HAP-1 (cell line): ENCODE data around the gene MUSTN1.
A peak's percentile ranks its signal among the peaks of the same experiment; 100 is the strongest.

ENCODE experiments used
- DNase-seq, 2 experiments: peaks; one replicate each; pipeline ENCODE4 v3.0.0-alpha.2; 2016 to 2020; ENCODE audit warnings: low spot score in 2 of 2
- H3K27me3 ChIP-seq: fragments of 250-450 bp; sonication (Bioruptor Pico); 2 replicates; pipeline ENCODE4 v1.5.1; 2020; ENCODE audit warnings: low read depth, mild to moderate bottlenecking, moderate library complexity
- H3K36me3 ChIP-seq: fragments of 250-450 bp; sonication (Bioruptor Pico); replicated peaks from 2 replicates; pipeline ENCODE4 v1.5.1; 2020; ENCODE audit warnings: mild to moderate bottlenecking
- H3K4me1 ChIP-seq: fragments of 250-450 bp; sonication (Bioruptor Pico); 2 replicates; pipeline ENCODE4 v1.5.1; 2020; ENCODE audit warnings: mild to moderate bottlenecking
- H3K4me3 ChIP-seq: fragments of 250-450 bp; sonication (Bioruptor Pico); 2 replicates; pipeline ENCODE4 v1.5.1; 2020; ENCODE audit warnings: mild to moderate bottlenecking, moderate library complexity
- H3K9me3 ChIP-seq: fragments of 250-450 bp; sonication (Bioruptor Pico); 2 replicates; pipeline ENCODE4 v1.5.1; 2020; ENCODE audit warnings: mild to moderate bottlenecking, moderate library complexity
- in situ Hi-C: fragments of 300-500 bp; cut with MboI; formaldehyde crosslinking; loops from 3 replicates; pipeline ENCODE4 v1.14.3; 2020; ENCODE audit warnings: low sequenced_read_pairs, inconsistent platforms, mixed read lengths

MUSTN1 gene

DNA sequence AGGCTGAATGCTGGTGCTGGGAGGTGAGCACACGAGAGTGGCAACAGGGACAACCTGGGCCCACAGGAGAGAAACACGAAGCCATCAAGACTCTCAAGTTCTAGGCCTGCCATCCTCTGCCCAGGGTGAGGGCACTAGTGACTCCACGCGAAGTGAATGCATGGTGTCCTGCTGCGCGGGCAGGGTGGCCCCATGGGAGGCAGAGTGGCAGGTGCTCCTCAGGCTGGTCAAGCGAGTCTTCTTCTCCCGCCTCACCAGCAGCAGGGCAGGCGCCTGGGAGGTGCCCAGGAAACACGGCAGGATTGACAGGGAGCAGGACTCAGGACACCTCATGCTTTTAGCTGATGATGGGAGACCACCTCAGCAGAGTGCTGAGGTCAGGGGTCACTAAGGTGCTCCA, 35.7 kb upstream of the MUSTN1 start:
- Histone ChIP-seq H3K4me1 (no peaks in the 10 kb centered on the region; the same call in 1 of the 2 replicates), H3K36me3 (no peaks in the 10 kb centered on the region), H3K27me3 (no peaks in the 10 kb centered on the region), H3K4me3 (no peak overlapping the region), H3K9me3 (peaks cover under 1% of the 10 kb centered on the region; the same call in 1 of the 2 replicates)
- in situ Hi-C loops, result no loop called here
- DNase-seq, result no peak

DNA sequence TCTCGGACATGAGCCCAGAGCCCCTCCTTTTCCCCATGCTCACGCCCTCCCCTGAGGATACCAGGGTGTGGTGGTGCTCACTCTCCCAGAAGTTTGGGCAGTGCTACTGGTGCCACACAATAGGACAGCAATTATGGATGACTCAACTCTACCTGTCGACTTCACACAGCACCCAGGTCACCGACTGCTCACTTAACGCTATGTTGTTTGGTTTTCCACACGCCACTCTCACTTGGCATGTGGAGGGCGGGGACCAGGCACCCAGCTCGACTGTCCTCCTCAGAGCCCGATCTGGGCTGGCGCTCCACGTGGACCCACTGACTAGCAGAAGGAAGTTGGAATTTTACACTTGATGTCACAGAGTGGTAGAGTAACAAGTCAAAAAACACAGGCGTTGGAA, 31.6 kb upstream of the MUSTN1 start:
- H3K27me3 ChIP-seq, result no peaks in the 10 kb centered on the region
- no peaks in the 10 kb centered on the region for H3K36me3 ChIP-seq
- no peak for DNase-seq
- H3K9me3 ChIP-seq, result peaks cover 3% of the 10 kb centered on the region; the same call in 1 of the 2 replicates
- no peaks in the 10 kb centered on the region for H3K4me1 ChIP-seq
- H3K4me3 ChIP-seq, result no peak overlapping the region
- in situ Hi-C loops, result no loop called here

DNA sequence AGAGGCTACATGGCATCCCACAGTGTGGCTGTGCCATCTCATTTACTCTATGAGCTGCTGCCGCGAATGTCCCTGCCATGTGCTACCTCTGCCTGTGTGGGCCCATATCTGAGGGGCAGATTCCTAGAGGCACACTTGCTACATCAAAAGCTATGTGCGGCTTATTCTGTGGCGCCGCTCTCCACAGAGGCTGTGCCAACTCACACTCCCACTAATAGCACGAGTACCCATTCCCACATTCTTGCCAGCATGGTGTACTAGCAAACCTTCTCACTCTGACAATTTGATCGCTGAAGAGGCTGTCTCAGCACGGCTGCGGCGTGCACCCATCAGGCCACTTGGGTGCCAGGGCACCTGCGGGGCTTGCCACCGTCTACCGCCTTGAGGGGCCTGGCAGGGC, 31.2 kb upstream of the MUSTN1 start:
- no peaks in the 10 kb centered on the region for H3K4me1 ChIP-seq

DNA sequence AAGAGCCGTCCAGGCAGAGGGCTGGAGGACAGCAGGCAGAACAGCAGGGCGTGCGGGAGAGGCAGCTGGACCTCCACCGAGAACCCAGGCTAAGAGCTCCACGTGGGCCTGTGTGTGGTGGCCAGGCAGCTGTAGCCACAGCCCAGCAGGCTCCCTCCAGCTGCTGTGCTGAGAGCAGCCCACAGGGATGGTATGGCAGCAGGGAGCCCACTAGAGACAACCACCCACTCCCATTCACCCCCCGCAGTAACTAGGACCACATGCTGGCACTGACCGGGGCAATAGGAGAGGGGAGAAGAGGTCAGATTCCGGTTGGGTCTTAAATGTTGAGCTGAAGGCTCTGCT, 25.6 kb upstream of the MUSTN1 start:
- no peak overlapping the region for H3K4me3 ChIP-seq
- in situ Hi-C loops, result no loop called here
- H3K27me3 ChIP-seq, result no peaks in the 10 kb centered on the region
- peaks cover 2% of the 10 kb centered on the region; the same call in 1 of the 2 replicates for H3K9me3 ChIP-seq
- no peak for DNase-seq
- no peaks in the 10 kb centered on the region for H3K4me1 ChIP-seq
- H3K36me3 ChIP-seq, result no peaks in the 10 kb centered on the region

More for the DNA sequence above, 31.2 kb upstream of the MUSTN1 start:
- peaks cover 3% of the 10 kb centered on the region; the same call in 1 of the 2 replicates for H3K9me3 ChIP-seq
- DNase-seq, result no peak
- in situ Hi-C loops, result no loop called here
- H3K27me3 ChIP-seq, result no peaks in the 10 kb centered on the region
- no peak overlapping the region for H3K4me3 ChIP-seq
- H3K36me3 ChIP-seq, result no peaks in the 10 kb centered on the region

DNA sequence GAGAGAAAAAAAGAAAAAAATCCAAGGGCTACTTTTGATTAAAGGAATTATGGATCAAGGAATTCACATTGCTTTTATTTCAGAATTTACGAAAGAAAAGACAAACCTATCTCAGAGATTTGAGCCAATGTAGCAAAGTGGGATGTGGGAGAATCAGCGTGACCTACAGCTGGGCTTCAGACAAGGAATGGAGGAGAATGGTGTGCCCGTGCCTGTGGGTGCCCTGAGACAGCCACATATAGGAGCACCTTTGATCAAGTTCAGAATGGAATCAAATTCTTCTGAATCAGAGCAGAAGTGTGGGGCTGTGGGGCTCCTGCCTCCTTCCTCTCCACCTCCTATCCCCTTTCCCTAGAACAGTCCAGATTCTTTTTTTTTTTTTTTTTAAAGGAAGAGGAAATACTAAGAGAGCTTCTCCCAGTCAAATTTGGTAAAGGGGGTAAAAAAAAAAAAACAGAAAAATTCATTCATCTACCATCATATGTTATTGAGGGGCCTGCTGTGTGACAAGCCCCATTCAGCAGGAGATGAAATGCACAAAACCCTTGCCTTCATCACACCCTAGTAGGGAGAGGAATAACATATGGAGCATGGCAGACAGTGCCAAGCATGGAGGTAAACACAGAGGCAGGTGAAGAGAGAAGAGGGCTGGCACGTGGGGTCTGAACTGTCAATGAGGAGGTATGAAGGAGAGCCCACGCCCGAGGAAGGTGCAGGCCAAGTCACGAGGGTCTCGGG, 25.0 kb upstream of the MUSTN1 start:
- H3K27me3 ChIP-seq, result no peaks in the 10 kb centered on the region
- no peak for DNase-seq
- H3K9me3 ChIP-seq, result no peaks in the 10 kb centered on the region
- H3K4me1 ChIP-seq, result no peaks in the 10 kb centered on the region
- H3K4me3 ChIP-seq, result no peak overlapping the region
- in situ Hi-C loops, result no loop called here
- no peaks in the 10 kb centered on the region for H3K36me3 ChIP-seq

DNA sequence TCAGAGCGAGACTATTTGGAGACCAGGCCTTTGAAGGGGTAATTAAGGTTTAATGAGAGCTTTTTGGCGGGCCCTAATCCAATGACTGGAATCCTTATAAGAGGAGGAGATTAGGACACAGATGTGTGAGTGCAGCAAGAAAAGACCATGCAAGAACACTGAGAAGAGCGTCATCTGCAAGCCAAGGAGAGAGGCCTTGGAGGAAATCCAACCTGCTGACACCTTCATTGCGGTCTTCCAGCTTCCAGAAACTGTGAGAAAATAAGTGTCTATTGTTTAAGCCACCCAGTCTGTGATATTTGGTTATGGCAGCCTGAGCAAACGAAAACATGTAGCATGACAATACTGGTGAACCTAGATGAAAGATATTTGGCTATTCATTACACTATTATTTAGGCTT, 23.0 kb upstream of the MUSTN1 start:
- in situ Hi-C loops, result no loop called here
- Histone ChIP-seq H3K4me1 (peaks cover 10% of the 10 kb centered on the region), H3K9me3 (no peaks in the 10 kb centered on the region), H3K36me3 (no peaks in the 10 kb centered on the region), H3K4me3 (no peak overlapping the region), H3K27me3 (no peaks in the 10 kb centered on the region)
- DNase-seq, result no peak

DNA sequence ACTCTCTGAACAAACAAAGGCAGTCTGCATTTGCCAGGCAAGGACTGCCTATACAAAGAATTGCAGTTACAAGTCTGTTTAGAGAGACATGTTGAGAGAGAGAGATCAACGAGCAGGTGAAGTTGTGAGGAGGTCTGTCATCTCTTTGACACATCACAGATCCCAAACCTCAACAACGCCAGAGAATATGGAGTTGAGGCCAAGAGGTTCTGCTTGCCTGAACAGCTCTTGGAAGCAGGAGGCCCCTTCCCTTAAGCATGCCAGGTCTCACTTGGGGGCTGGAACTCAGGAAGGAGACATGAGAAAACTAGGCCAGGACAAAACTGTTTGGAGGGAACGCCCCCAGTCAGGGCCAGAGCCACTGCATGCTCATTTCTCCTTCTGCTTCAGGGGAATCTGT, 22.3 kb upstream of the MUSTN1 start:
- Histone ChIP-seq H3K36me3 (no peaks in the 10 kb centered on the region), H3K9me3 (no peaks in the 10 kb centered on the region), H3K4me1 (peaks cover 16% of the 10 kb centered on the region), H3K27me3 (no peaks in the 10 kb centered on the region), H3K4me3 (no peak overlapping the region)
- in situ Hi-C loops, result no loop called here
- no peak for DNase-seq

DNA sequence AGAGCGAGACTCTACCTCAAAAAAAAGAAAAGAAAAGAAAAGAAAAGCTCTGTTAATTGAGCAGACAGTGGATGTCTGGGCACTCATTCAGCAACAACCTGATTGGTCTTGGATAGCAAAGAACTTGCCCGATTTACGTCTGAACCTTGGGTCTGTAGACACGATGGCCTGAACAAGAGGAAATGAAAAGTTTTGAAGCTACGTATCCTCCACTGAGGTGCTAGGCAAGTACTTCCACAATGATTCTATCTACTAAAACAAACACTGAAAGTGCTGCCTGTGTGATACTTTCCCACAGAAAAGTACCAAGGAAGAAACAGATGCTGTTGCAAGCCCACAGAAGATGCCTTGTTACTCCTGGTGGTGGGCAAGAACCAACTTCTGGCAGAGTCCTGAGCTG, 21.8 kb upstream of the MUSTN1 start:
- no peaks in the 10 kb centered on the region for H3K27me3 ChIP-seq
- no peaks in the 10 kb centered on the region for H3K9me3 ChIP-seq
- in situ Hi-C loops, result no loop called here
- H3K4me3 ChIP-seq, result no peak overlapping the region
- no peak for DNase-seq
- peaks cover 3% of the 10 kb centered on the region for H3K36me3 ChIP-seq
- H3K4me1 ChIP-seq, result peaks cover 18% of the 10 kb centered on the region

DNA sequence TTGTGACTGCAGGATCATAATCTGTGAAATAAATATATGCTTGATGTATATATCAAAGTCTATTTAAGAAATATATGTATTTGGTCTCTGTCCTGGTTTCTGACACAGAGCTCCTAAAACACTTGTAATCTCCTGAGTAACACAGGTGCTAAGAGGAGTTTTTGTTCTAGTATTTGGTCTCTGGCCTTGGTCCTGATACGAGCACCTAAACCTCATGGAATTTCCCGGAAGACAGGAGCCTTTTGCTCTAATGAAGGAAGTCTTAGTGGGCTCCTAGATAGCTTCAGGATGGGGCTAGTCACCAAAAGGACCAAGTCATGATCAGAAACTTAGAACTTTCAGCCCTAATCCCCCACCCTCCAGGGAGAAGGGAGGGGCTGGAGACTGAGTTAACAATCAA, 19.2 kb upstream of the MUSTN1 start:
- Histone ChIP-seq H3K4me3 (no peak overlapping the region), H3K4me1 (peaks cover 18% of the 10 kb centered on the region), H3K9me3 (no peaks in the 10 kb centered on the region), H3K27me3 (no peaks in the 10 kb centered on the region), H3K36me3 (peaks cover 11% of the 10 kb centered on the region)
- in situ Hi-C loops, result loop anchor here (5.0 kb wide), 1 partner anchor 218 kb away; no protein-coding TSS in a partner anchor
- DNase-seq, result no peak

DNA sequence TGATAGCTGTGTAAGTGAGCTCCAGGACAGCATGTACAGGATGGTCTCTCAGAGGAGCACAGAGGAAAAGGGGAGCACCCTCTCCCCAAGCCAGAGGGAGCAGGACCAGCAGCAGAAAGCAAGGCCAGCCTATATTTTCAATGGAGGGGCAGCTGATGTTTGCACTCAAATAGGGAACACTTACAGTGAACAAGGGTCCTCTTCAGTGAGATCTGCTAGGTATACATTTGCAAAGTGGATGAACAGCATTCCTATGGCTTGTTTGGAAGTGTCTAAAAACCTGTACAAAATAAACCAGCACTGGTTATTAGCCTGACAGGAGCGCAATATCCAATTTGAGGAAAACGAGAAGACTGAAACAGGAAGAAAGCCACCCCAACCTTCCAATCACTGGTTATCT, 17.6 kb upstream of the MUSTN1 start:
- Histone ChIP-seq H3K4me1 (peaks cover 18% of the 10 kb centered on the region), H3K4me3 (no peak overlapping the region), H3K36me3 (peaks cover 11% of the 10 kb centered on the region), H3K27me3 (no peaks in the 10 kb centered on the region), H3K9me3 (no peaks in the 10 kb centered on the region)
- DNase-seq, result no peak
- in situ Hi-C loops, result loop anchor here (5.0 kb wide), 1 partner anchor 220 kb away; no protein-coding TSS in a partner anchor

DNA sequence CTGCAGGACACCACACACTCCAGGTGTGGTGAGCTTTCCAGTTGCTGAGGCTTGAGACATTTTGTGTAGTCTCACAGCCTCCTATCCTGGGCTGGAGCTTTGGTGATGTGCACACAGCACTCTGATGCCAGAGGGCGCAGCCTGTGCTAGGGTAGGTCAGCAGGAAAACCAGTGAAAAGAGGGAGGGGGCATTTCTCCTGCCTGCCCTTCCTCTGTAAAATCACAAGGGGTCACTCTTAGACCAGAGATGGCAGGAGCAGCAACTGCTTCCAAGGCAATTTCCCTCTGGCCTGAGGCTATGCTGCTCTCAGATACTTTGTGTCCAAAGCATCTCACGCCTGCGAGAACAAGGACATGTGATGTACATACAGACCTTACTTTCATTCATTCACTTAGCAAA, 16.5 kb upstream of the MUSTN1 start:
- peak; percentile 76 to 77 for DNase-seq
- H3K9me3 ChIP-seq, result no peaks in the 10 kb centered on the region
- H3K36me3 ChIP-seq, result peaks cover 11% of the 10 kb centered on the region
- in situ Hi-C loops, result loop anchor here (5.0 kb wide), 1 partner anchor 221 kb away; no protein-coding TSS in a partner anchor
- no peaks in the 10 kb centered on the region for H3K27me3 ChIP-seq
- no peak overlapping the region for H3K4me3 ChIP-seq
- H3K4me1 ChIP-seq, result peaks cover 18% of the 10 kb centered on the region

DNA sequence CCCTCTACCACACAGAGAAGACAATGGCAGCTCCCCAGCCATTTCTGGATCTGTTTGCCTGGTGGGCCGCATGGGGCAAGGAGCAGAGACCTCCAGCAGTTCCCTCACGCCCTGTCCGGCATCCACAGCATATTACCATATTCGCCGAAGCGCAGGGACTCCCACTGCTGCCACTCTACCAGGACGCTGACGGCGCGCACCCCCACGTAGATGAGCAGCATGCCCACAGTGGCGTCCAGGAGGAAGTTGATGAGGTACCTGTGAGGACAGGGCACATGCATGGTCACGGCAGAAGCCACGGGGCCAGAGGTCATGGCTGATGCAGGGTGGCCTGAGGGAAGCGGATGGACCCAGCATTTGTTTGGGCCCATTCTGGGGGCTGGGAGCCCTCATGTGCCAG, 14.8 kb upstream of the MUSTN1 start:
- H3K9me3 ChIP-seq, result no peaks in the 10 kb centered on the region
- H3K4me1 ChIP-seq, result peaks cover 18% of the 10 kb centered on the region
- H3K36me3 ChIP-seq, result peaks cover 11% of the 10 kb centered on the region
- in situ Hi-C loops, result loop anchor here (5.0 to 10.0 kb wide), 2 partner anchors 135 to 223 kb away; no protein-coding TSS in a partner anchor
- DNase-seq, result no peak
- H3K27me3 ChIP-seq, result no peaks in the 10 kb centered on the region
- H3K4me3 ChIP-seq, result no peak overlapping the region

DNA sequence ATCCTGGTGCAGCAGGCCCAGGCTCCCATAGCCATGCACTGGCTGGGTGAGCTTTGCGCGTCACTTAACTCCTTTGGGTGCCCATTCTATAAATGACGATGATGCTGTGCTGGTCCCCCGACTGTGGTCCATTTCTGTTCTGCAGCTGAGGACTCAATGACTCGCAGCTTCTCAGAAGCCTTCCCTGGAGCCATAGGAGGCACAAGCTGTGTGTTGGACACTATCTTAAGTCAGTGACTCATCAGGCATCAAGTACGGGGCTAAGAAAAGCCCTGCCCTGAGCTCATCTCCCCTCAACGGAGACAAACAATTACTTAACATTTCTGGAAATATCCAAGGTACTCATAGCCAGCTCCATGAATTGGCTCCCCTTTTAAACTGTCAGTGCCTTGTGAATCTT, 13.8 kb upstream of the MUSTN1 start:
- in situ Hi-C loops, result loop anchor here (10.0 kb wide), 1 partner anchor 136 kb away; no protein-coding TSS in a partner anchor
- no peaks in the 10 kb centered on the region for H3K27me3 ChIP-seq
- H3K36me3 ChIP-seq, result peaks cover 11% of the 10 kb centered on the region
- H3K9me3 ChIP-seq, result no peaks in the 10 kb centered on the region
- no peak overlapping the region for H3K4me3 ChIP-seq
- peaks cover 15% of the 10 kb centered on the region for H3K4me1 ChIP-seq
- no peak for DNase-seq

DNA sequence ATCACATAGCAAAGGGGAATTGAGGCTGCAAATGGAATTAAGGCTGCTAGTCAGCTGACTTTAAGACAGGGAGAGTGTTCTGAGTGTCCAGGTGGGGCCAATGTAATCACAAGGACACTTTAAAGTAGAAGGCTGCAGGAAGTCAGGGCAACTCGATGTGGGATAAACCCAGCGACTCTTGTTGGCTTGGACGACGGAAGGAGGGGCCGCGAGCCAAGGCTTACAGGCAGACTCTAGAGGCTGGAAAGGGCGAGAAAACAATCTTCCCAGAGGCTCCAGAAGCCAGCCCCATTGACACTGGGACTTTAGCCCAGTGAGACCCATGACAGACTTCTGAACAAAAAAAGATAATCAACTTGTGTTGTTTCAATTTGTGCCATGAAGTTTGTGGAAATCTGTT, 12.9 kb upstream of the MUSTN1 start:
- in situ Hi-C loops, result loop anchor here (10.0 kb wide), 1 partner anchor 137 kb away; no protein-coding TSS in a partner anchor
- no peak for DNase-seq
- Histone ChIP-seq H3K4me1 (peaks cover 7% of the 10 kb centered on the region), H3K36me3 (peaks cover 11% of the 10 kb centered on the region), H3K27me3 (no peaks in the 10 kb centered on the region), H3K4me3 (no peak overlapping the region), H3K9me3 (no peaks in the 10 kb centered on the region)
